Upper lobe of left lung (tissue), 6 donors: Measurements from ENCODE around the gene EVI5. TPM values are rescaled to one million over a fixed set of nuclear protein-coding genes. Genes with fewer than 3 reads are reported as not detected.

Experiments used
- ATAC-seq, 2 donors: fragments of 200-7000 bp; cut with Tn5 transposase; one replicate each; pipeline ENCODE4 v1.9.1; 2022; ENCODE audit warnings: mild to moderate bottlenecking in 2 of 2, moderate library complexity in 2 of 2; ENCODE audit not compliant: low FRiP score in 2 of 2
- DNase-seq, 2 donors: peaks; one replicate each; pipeline ENCODE4 v3.0.0-alpha.2; 2019 to 2020
- H3K27ac ChIP-seq, 4 donors: fragments of 200-600 bp; sonication (generic); one replicate each; pipeline ENCODE4 v1.5.1; 2016 to 2019
- H3K27me3 ChIP-seq, 4 donors: fragments of 200-600 bp; sonication (generic); one replicate each; pipeline ENCODE4 v1.5.1; 2017 to 2019
- H3K36me3 ChIP-seq, 4 donors: fragments of 200-600 bp; sonication (generic); one replicate each; pipeline ENCODE4 v1.5.1; 2016 to 2019
- H3K4me1 ChIP-seq, 4 donors: fragments of 200-600 bp; sonication (generic); one replicate each; pipeline ENCODE4 v1.5.1; 2018 to 2019
- H3K4me3 ChIP-seq, 4 donors: fragments of 200-600 bp; sonication (generic); one replicate each; pipeline ENCODE4 v1.5.1; 2017 to 2019; ENCODE audit warnings: mild to moderate bottlenecking in 2 of 4, moderate library complexity in 1 of 4
- H3K9me3 ChIP-seq, 4 donors: fragments of 200-600 bp; sonication (generic); one replicate each; pipeline ENCODE4 v1.5.1; 2018 to 2019
- EP300 ChIP-seq, 4 donors: sonication (generic); formaldehyde crosslinking; IDR thresholded peaks; one replicate each; pipeline ENCODE4 v1.5.1; 2017; ENCODE audit warnings: antibody characterized with exemption in 4 of 4, control low read depth in 2 of 4
- POLR2A ChIP-seq, 4 donors: fragments of 450-650 bp; IDR thresholded peaks; one replicate each; pipeline ENCODE4 v1.5.1; 2016 to 2017; ENCODE audit warnings: antibody characterized with exemption in 4 of 4, mild to moderate bottlenecking in 2 of 4
- POLR2AphosphoS5 ChIP-seq, 2 donors: sonication (generic); formaldehyde crosslinking; IDR thresholded peaks; one replicate each; pipeline ENCODE4 v1.5.1; 2017; ENCODE audit warnings: antibody characterized with exemption in 2 of 2
- WGBS, 2 donors: methylation state at CpG; one replicate each; pipeline ENCODE4 v1.1.5; 2017 to 2018; 5-methylcytosine and 5-hydroxymethylcytosine counted together
- total RNA-seq, 6 donors: library from RNA; depleted of rRNA in 4 of 6; stranded (reverse); fragments of >200 nt in 4 of 6; gene quantifications; one replicate each; pipeline versions ENCODE4 v1.1.0 to v1.2.1, GENCODE V29; 2016 to 2021
- TF ChIP-seq, protein P1 (sequence below), 6 experiments: fragments of 450-650 bp in 4 of 6; fragments of 200-600 bp in 2 of 6; sonication (generic) in 2 of 6; IDR thresholded peaks; one replicate each; pipeline ENCODE4 v1.5.1; 2016 to 2019; ENCODE audit warnings: antibody characterized with exemption in 6 of 6
- donor health status: DM: no; HTN: no; CAD: no; lungs with moderate emphysema.
- donor health status: DM: no; HTN: yes; CAD: no; lungs with severe emphysema.

The EVI5 gene
- total RNA-seq, 6 donors from 2014 or later, result 33.5 to 62.3 (median 39.6) TPM

DNA sequence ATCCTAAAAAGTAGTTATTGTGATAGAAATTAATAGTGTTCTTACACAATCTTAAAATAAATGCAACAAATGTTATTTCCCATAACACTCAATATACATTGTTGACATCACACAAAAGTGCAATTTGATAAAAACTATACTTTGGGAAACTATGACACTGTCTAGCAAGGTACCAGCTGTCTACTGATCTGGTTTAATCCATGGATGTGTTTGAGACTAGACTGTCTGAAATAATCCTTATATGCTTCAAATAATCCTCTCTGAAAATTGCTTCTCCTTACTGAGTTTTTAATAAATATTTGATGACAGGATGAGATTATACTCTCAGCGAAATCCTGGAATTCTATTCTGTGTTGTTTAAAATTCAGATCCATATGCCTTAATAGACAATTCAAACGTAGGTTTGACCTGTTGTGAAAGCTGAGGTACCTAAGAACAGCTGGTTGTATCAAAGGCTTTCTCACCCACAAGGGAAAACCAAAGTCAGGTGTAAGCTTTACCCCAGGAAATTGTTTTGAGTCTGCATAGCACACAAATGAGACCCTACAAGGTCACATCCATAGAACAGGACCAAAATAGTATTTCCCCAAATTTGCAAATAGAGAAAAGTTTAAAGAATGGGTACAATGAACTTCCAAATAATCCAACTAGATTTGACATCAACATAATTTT is 289.4 kb downstream of the EVI5 start:
- H3K4me1 ChIP-seq, result no peaks in the 10 kb centered on the region
- H3K4me3 ChIP-seq, result no peak overlapping the region
- H3K9me3 ChIP-seq, result no peaks in the 10 kb centered on the region
- WGBS, 2 donors, result 75 to 77% methylated on average over 2 of the region's 2 CpGs
- no peaks in the 10 kb centered on the region for H3K36me3 ChIP-seq
- ATAC-seq (no peak), DNase-seq (no peak)
- H3K27ac ChIP-seq, result no peak overlapping the region
- no peak for TF ChIP-seq POLR2AphosphoS5 (IDR thresholded peaks at IDR 0.05)
- no peaks in the 10 kb centered on the region for H3K27me3 ChIP-seq

GRCh38 chr1:92494485-92495141 is 290.3 kb downstream of the EVI5 start:
- no peaks in the 10 kb centered on the region for H3K4me1 ChIP-seq
- no peaks in the 10 kb centered on the region for H3K9me3 ChIP-seq
- TF ChIP-seq POLR2A (IDR thresholded peaks at IDR 0.05) (no peak), EP300 (IDR thresholded peaks at IDR 0.05) (no peak), POLR2AphosphoS5 (IDR thresholded peaks at IDR 0.05) (no peak)
- TF ChIP-seq, protein P1, sequence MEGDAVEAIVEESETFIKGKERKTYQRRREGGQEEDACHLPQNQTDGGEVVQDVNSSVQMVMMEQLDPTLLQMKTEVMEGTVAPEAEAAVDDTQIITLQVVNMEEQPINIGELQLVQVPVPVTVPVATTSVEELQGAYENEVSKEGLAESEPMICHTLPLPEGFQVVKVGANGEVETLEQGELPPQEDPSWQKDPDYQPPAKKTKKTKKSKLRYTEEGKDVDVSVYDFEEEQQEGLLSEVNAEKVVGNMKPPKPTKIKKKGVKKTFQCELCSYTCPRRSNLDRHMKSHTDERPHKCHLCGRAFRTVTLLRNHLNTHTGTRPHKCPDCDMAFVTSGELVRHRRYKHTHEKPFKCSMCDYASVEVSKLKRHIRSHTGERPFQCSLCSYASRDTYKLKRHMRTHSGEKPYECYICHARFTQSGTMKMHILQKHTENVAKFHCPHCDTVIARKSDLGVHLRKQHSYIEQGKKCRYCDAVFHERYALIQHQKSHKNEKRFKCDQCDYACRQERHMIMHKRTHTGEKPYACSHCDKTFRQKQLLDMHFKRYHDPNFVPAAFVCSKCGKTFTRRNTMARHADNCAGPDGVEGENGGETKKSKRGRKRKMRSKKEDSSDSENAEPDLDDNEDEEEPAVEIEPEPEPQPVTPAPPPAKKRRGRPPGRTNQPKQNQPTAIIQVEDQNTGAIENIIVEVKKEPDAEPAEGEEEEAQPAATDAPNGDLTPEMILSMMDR (IDR thresholded peaks at IDR 0.05), result no peak
- H3K27me3 ChIP-seq, result no peaks in the 10 kb centered on the region
- 79 to 92% methylated on average over 4 of the region's 4 CpGs for WGBS, 2 donors
- no peak overlapping the region for H3K27ac ChIP-seq
- no peaks in the 10 kb centered on the region for H3K36me3 ChIP-seq
- DNase-seq, result no peak
- H3K4me3 ChIP-seq, result no peak overlapping the region
- ATAC-seq, result no peak

DNA sequence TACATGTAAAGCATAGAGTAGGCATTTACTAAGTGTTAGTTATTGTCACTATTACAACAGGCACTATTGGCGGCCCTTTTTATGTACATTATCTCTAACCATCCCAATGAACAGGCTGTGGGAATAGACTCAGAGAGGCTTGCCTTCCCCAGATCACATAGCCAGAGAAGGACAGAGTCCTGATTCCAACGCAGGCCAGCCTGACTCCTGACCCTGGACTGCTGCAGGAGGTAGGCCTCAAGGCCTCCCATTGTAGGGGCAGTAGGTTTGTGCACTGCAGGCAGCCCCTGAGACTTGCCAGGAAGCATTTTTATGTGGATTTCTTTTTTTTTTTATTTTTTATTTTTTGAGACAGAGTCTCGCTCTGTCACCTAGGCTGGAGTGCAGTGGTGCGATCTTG is 291.8 kb downstream of the EVI5 start:
- H3K27ac ChIP-seq, result no peak overlapping the region
- ATAC-seq (no peak), DNase-seq (no peak)
- 90 to 94% methylated on average over 4 of the region's 4 CpGs for WGBS, 2 donors
- no peak overlapping the region for H3K4me3 ChIP-seq
- TF ChIP-seq, protein P1 (IDR thresholded peaks at IDR 0.05), result no peak
- TF ChIP-seq POLR2A (IDR thresholded peaks at IDR 0.05), result no peak
- no peak for TF ChIP-seq EP300 (IDR thresholded peaks at IDR 0.05)
- TF ChIP-seq POLR2AphosphoS5 (IDR thresholded peaks at IDR 0.05), result no peak
- no peaks in the 10 kb centered on the region for H3K36me3 ChIP-seq
- H3K4me1 ChIP-seq, result no peaks in the 10 kb centered on the region
- no peaks in the 10 kb centered on the region for H3K27me3 ChIP-seq
- no peaks in the 10 kb centered on the region for H3K9me3 ChIP-seq

DNA sequence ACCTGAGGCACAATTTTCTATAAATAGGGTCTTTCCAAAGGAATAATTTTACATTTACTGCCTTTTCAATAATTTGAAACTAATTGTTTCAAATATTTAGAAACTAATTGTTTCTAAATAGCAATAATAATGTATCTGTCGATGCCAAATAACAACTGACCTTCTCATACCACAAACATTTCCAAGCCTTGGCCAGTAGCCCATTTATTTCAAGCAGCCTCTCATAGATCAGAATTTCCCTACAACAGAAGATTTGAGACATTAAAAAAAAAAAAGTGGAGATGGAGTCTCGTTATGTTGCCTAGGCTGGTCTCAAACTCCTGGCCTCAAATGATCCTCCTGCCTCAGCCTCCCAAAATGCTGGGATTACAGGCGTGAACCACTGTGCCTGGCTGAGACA is 296.1 kb downstream of the EVI5 start:
- Histone ChIP-seq H3K36me3 (no peaks in the 10 kb centered on the region), H3K27me3 (peaks cover 0 to 31% (median 10%) of the 10 kb centered on the region in 4 donors), H3K4me3 (no peak overlapping the region), H3K4me1 (peaks cover 30 to 34% (median 31%) of the 10 kb centered on the region in 4 donors), H3K9me3 (no peaks in the 10 kb centered on the region), H3K27ac (no peak overlapping the region)
- no peak for DNase-seq
- no peak for ATAC-seq
- no peak for TF ChIP-seq EP300 (IDR thresholded peaks at IDR 0.05)
- no peak for TF ChIP-seq POLR2AphosphoS5 (IDR thresholded peaks at IDR 0.05)
- TF ChIP-seq, protein P1 (IDR thresholded peaks at IDR 0.05), result no peak
- no peak for TF ChIP-seq POLR2A (IDR thresholded peaks at IDR 0.05)
- WGBS, 2 donors, result 63 to 77% methylated on average over 3 of the region's 3 CpGs

DNA sequence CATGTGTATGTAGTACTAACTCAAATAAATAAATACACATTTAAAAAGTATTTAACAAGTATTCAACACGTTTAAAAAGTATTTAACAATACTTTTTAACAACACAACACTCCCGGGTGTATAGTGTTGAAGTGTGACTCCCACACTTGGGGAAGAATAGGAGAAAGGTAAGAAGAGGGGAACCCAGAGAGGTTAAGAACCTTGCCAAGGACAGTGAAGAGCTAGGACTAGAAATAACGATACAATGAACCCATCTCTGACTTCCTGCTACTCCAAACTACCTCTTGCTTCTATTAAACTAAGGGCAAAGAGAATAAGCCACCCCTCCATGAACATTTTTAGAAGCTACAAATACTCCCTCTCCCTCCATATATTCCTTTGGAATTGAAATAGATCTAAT is 296.5 kb downstream of the EVI5 start:
- no peak for DNase-seq
- ATAC-seq, result no peak
- TF ChIP-seq POLR2AphosphoS5 (IDR thresholded peaks at IDR 0.05) (no peak), EP300 (IDR thresholded peaks at IDR 0.05) (no peak), POLR2A (IDR thresholded peaks at IDR 0.05) (no peak)
- TF ChIP-seq, protein P1 (IDR thresholded peaks at IDR 0.05), result no peak
- H3K27ac ChIP-seq, result no peak overlapping the region
- H3K36me3 ChIP-seq, result no peaks in the 10 kb centered on the region
- H3K4me1 ChIP-seq, result peaks cover 35 to 38% (median 35%) of the 10 kb centered on the region in 4 donors
- 47 to 55% methylated on average over 3 of the region's 3 CpGs for WGBS, 2 donors
- H3K4me3 ChIP-seq, result no peak overlapping the region
- H3K9me3 ChIP-seq, result no peaks in the 10 kb centered on the region
- H3K27me3 ChIP-seq, result peaks cover 0 to 35% (median 14%) of the 10 kb centered on the region in 4 donors
